Measurements from ENCODE around the gene FKBP1A.

- TF ChIP-seq, protein P1, sequence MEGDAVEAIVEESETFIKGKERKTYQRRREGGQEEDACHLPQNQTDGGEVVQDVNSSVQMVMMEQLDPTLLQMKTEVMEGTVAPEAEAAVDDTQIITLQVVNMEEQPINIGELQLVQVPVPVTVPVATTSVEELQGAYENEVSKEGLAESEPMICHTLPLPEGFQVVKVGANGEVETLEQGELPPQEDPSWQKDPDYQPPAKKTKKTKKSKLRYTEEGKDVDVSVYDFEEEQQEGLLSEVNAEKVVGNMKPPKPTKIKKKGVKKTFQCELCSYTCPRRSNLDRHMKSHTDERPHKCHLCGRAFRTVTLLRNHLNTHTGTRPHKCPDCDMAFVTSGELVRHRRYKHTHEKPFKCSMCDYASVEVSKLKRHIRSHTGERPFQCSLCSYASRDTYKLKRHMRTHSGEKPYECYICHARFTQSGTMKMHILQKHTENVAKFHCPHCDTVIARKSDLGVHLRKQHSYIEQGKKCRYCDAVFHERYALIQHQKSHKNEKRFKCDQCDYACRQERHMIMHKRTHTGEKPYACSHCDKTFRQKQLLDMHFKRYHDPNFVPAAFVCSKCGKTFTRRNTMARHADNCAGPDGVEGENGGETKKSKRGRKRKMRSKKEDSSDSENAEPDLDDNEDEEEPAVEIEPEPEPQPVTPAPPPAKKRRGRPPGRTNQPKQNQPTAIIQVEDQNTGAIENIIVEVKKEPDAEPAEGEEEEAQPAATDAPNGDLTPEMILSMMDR (IDR thresholded peaks at IDR 0.05; ENCODE audit: borderline replicate concordance, extremely low read depth, low read length, poor library complexity, severe bottlenecking) = no peak
- no peak for TF ChIP-seq EZH2 (IDR thresholded peaks at IDR 0.05; ENCODE audit: borderline replicate concordance, low read depth, low read length, severe bottlenecking)
Observed at GRCh38 chr20:1363522-1363921, 29.3 kb downstream of the FKBP1A start.

Measured in DND-41 (cell line).